Stimulated activated CD8-positive, alpha-beta memory T cell treated with anti-CD3 and anti-CD28 coated beads, Interleukin-15, amount 100 ng/mL, for 4 hours (primary cell): Measurements from ENCODE around the gene VAT1L.

Source experiments
- DNase-seq, 2 donors: peaks; one replicate each; pipeline ENCODE4 v3.0.0-alpha.2; 2020; ENCODE audit warnings: low read depth in 2 of 2

The VAT1L gene

GRCh38 chr16:77993111-77993985, 205.0 kb downstream of the VAT1L start:
- DNase-seq = no peak

- DNase-seq = no peak
These were observed 207.6 kb downstream of the VAT1L start for GRCh38 chr16:77995843-77996455.

GRCh38 chr16:77998350-77999023, 210.1 kb downstream of the VAT1L start:
- no peak for DNase-seq

GRCh38 chr16:78001451-78002025, 213.2 kb downstream of the VAT1L start:
- DNase-seq = no peak

- DNase-seq = peak; percentile 3 to 4
These were observed 214.7 kb downstream of the VAT1L start for GRCh38 chr16:78002915-78003538.

GRCh38 chr16:78004517-78004916, 216.2 kb downstream of the VAT1L start:
- DNase-seq = no peak

- DNase-seq = no peak
These were observed 217.5 kb downstream of the VAT1L start for GRCh38 chr16:78005881-78006280.

- DNase-seq = no peak
These were observed 218.8 kb downstream of the VAT1L start for GRCh38 chr16:78007121-78007520.

GRCh38 chr16:78022347-78023060, 234.1 kb downstream of the VAT1L start, which contains the start of gene CLEC3A:
Gene CLEC3A (plus strand): TSS chr16:78022548. CDS start chr16:78022627, 79 bp downstream.
- DNase-seq = no peak

GRCh38 chr16:78024159-78024558, 235.8 kb downstream of the VAT1L start:
- DNase-seq = no peak

GRCh38 chr16:78025631-78026030, 237.3 kb downstream of the VAT1L start:
- DNase-seq = no peak

- no peak for DNase-seq
These were observed 239.7 kb downstream of the VAT1L start for GRCh38 chr16:78028018-78028417.
